ENCODE data around the gene ADCY4. TPM values are rescaled to one million over a fixed set of nuclear protein-coding genes. Genes with fewer than 3 reads are reported as not detected.

The ADCY4 gene
- total and polyA plus RNA-seq, 2 of the 13 experiments (the other 11 are each of a cell fraction or from before 2014, with no cell fraction given) = 0.03 TPM; not detected in 1

DNA sequence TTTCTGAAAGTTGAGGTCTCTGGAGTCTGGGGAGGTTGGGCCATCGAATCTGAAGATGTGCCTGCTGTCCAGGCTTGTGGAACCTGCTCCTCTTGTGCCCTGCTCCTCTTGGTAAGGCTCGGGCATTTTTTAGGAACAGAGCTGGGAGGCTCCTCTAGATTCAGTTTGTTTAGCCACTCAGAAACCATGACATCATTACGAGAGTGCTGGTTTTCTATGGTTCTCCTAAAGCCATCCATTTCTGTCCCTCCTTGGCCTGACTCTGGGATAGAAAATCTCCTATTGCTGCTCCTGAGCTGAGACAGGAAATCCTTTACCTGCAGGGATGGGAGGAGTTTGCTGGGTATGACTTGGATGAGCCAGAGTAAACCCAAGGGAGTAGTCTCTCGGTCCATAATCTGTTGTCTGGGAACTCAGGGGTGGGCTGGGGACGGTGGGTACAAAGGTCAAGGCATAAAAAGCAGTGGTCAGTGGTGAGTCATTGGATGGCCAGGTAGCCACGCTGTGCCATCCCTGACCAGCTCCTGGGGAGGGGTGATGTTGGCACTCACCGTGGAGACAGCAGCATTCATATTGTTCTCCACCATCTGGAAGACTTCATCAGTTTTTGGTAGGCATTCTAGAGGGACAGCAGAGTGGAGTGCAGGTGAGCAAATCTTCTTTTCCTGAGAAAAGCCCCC, 2.4 kb upstream of the ADCY4 start:
- Histone ChIP-seq H3K27me3 (ENCODE audit: control insufficient read depth in 1 of 2, insufficient read depth in 2 of 2, low read length in 2 of 2) (peaks cover 20 to 78% of the 10 kb centered on the region in 2 experiments; a peak in 4 of 5 replicates), H3K4me1 (ENCODE audit: insufficient read depth, low read length) (peaks cover 34% of the 10 kb centered on the region), H3K4me3 (replicated peaks in 1 of 3; ENCODE audit: insufficient read depth in 1 of 3, low read depth in 2 of 3, low read length in 3 of 3) (no peak overlapping the region), H3K36me3 (replicated peaks in 1 of 2; ENCODE audit: control insufficient read depth in 1 of 2, insufficient read depth in 2 of 2, low read length in 2 of 2) (no peaks in the 10 kb centered on the region), H3K9ac (ENCODE audit: insufficient read depth, low read depth, low read length) (no peak overlapping the region), H2AFZ (ENCODE audit: low read length) (no peak overlapping the region), H3K27ac (ENCODE audit: extremely low read length, insufficient read depth, low read length) (no peak overlapping the region), H3K79me2 (ENCODE audit: insufficient read depth, low read length) (no peaks in the 10 kb centered on the region), H3K9me3 (ENCODE audit: low read length) (no peaks in the 10 kb centered on the region), H3K4me2 (ENCODE audit: low read depth, low read length) (no peak overlapping the region), H4K20me1 (ENCODE audit: insufficient read depth, low read length) (no peaks in the 10 kb centered on the region)
- in situ Hi-C loops (cut with HindIII; ENCODE audit: extremely low pct_ligation_motif_present, low pct_unique_long_range_greater_than_20kb) (no loop called here), intact Hi-C loops (cut with micrococcal nuclease; ENCODE audit: unreplicated experiment) (no loop called here)
- no peak for DNase-seq (ENCODE audit: low spot score)
- no peak for ATAC-seq
- no peak for FAIRE-seq
- CTCF ChIA-PET (ENCODE audit: low intra/inter-chr PET ratio, low total read pairs) = interaction anchor here (1.3 to 10.2 kb wide), 2 partner anchors 97 to 99 kb away, joined by 5 to 235 read pairs; partner anchors contain the start of genes CBLN3 and KHNYN
- 12% methylated on average over 7 of the region's 7 CpGs for WGBS (ENCODE audit: low lambda C conversion rate)
- BruUV-seq (replicated peaks) = no TSS peak
- POLR2A ChIA-PET = interaction anchor here (0.8 to 2.0 kb wide), 8 partner anchors 9 to 105 kb away, joined by 3 to 7 read pairs (median 4); partner anchors contain the start of genes CBLN3 and KHNYN
- TF ChIP-seq, protein P1, sequence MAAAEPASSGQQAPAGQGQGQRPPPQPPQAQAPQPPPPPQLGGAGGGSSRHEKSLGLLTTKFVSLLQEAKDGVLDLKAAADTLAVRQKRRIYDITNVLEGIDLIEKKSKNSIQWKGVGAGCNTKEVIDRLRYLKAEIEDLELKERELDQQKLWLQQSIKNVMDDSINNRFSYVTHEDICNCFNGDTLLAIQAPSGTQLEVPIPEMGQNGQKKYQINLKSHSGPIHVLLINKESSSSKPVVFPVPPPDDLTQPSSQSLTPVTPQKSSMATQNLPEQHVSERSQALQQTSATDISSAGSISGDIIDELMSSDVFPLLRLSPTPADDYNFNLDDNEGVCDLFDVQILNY (CRISPR knock-in tag; conservative IDR thresholded peaks at IDR 0.05) = no peak
- TF ChIP-seq ZNF558 (CRISPR knock-in tag; IDR thresholded peaks at IDR 0.05; ENCODE audit: borderline replicate concordance) = no peak
- TF ChIP-seq SMAD3 (CRISPR knock-in tag; IDR thresholded peaks at IDR 0.05) = no peak
- TF ChIP-seq, protein P2, sequence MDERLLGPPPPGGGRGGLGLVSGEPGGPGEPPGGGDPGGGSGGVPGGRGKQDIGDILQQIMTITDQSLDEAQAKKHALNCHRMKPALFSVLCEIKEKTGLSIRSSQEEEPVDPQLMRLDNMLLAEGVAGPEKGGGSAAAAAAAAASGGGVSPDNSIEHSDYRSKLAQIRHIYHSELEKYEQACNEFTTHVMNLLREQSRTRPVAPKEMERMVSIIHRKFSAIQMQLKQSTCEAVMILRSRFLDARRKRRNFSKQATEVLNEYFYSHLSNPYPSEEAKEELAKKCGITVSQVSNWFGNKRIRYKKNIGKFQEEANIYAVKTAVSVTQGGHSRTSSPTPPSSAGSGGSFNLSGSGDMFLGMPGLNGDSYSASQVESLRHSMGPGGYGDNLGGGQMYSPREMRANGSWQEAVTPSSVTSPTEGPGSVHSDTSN (CRISPR knock-in tag; IDR thresholded peaks at IDR 0.05) = 0 out of 2 replicates have a peak, but pooled peaks have one; percentile 8
- peak; percentile 12; the same call in 1 of the 2 replicates for TF ChIP-seq FOXA3 (CRISPR knock-in tag; IDR thresholded peaks at IDR 0.05)
- TF ChIP-seq MYC (CRISPR knock-in tag; IDR thresholded peaks at IDR 0.05; ENCODE audit: borderline replicate concordance) = no peak
- TF ChIP-seq EP300 (IDR thresholded peaks at IDR 0.05; ENCODE audit: low read depth in 2 of 2, low read length in 2 of 2) = no peak
- no peak for TF ChIP-seq EP300 (CRISPR knock-in tag; IDR thresholded peaks at IDR 0.05; ENCODE audit: borderline replicate concordance)
- TF ChIP-seq PTBP1 (IDR thresholded peaks at IDR 0.05; ENCODE audit: low read depth, low read length, poor library complexity, severe bottlenecking) = no peak
- no peak for TF ChIP-seq ZNF431 (CRISPR knock-in tag; IDR thresholded peaks at IDR 0.05; ENCODE audit: borderline replicate concordance, low read depth)
- no peak for TF ChIP-seq GABPA (IDR thresholded peaks at IDR 0.05; ENCODE audit: low read depth, low read length)
- TF ChIP-seq GABPA (CRISPR knock-in tag; IDR thresholded peaks at IDR 0.05; ENCODE audit: low read depth) = no peak
- TF ChIP-seq ZKSCAN5 (CRISPR knock-in tag; IDR thresholded peaks at IDR 0.05) = no peak
- TF ChIP-seq ZNF83 (CRISPR knock-in tag; IDR thresholded peaks at IDR 0.05; ENCODE audit: borderline replicate concordance) = no peak
- peak; percentile 90 for TF ChIP-seq ATF7 (IDR thresholded peaks at IDR 0.05)
- no peak for TF ChIP-seq ATF7 (CRISPR knock-in tag; IDR thresholded peaks at IDR 0.05)
- TF ChIP-seq DNMT3B (CRISPR knock-in tag; conservative IDR thresholded peaks at IDR 0.05) = peak; percentile 75; the same call in 1 of the 2 replicates
- no peak for TF ChIP-seq SIN3A (IDR thresholded peaks at IDR 0.05; ENCODE audit: borderline replicate concordance, low read depth, low read length)
- no peak for TF ChIP-seq KMT2A (CRISPR knock-in tag; IDR thresholded peaks at IDR 0.05)
- TF ChIP-seq GABPB1 (CRISPR knock-in tag; IDR thresholded peaks at IDR 0.05) = no peak
- TF ChIP-seq POLR2AphosphoS5 (IDR thresholded peaks at IDR 0.05; ENCODE audit: low read depth, low read length) = no peak
- TF ChIP-seq RELA (CRISPR knock-in tag; IDR thresholded peaks at IDR 0.05) = no peak
- no peak for TF ChIP-seq ZNF33A (CRISPR knock-in tag; IDR thresholded peaks at IDR 0.05; ENCODE audit: borderline replicate concordance)
- no peak for TF ChIP-seq STAG1 (CRISPR knock-in tag; IDR thresholded peaks at IDR 0.05)
- peak; percentile 92 for TF ChIP-seq FOSL2 (CRISPR knock-in tag; IDR thresholded peaks at IDR 0.05)
- no peak for TF ChIP-seq ZNF205 (CRISPR knock-in tag; IDR thresholded peaks at IDR 0.05)
- TF ChIP-seq ZNF839 (CRISPR knock-in tag; IDR thresholded peaks at IDR 0.05; ENCODE audit: borderline replicate concordance) = 0 out of 2 replicates have a peak, but pooled peaks have one; percentile 54

Measured in HepG2 (cell line).